Fibroblast of skin of right biceps (primary cell): ENCODE data around the gene RAD54L.
"Not testable (repeated sequence)": the region's sequence is repeated elsewhere in the genome, so short reads cannot be mapped to it uniquely, and the experiment has no call there.

Experiments
- DNase-seq: peaks from one replicate; pipeline ENCODE4 v3.0.0-alpha.2; 2013

RAD54L gene

GRCh38 chr1:46242918-46243317 is 4.6 kb upstream of the RAD54L start:
- DNase-seq, result no peak

DNA sequence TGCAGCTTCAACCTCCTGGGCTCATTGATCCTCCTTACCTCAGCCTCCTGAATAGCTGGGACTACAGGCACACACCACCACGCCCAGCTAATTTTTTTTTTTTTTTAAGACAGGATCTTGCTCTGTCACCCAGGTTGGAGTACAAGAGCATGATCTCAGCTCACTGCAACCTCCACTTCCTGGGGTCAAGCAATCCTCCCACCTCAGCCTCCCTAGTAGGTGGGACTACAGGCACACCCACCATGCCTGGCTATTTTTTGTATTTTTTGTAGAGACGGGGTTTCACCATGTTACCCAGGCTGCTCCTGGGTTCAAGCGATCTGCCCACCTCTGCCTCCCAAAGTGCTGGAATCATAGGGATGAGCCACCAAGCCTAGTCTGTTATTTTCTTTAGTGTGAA is 3.7 kb upstream of the RAD54L start:
- DNase-seq, result not testable (repeated sequence)

DNA sequence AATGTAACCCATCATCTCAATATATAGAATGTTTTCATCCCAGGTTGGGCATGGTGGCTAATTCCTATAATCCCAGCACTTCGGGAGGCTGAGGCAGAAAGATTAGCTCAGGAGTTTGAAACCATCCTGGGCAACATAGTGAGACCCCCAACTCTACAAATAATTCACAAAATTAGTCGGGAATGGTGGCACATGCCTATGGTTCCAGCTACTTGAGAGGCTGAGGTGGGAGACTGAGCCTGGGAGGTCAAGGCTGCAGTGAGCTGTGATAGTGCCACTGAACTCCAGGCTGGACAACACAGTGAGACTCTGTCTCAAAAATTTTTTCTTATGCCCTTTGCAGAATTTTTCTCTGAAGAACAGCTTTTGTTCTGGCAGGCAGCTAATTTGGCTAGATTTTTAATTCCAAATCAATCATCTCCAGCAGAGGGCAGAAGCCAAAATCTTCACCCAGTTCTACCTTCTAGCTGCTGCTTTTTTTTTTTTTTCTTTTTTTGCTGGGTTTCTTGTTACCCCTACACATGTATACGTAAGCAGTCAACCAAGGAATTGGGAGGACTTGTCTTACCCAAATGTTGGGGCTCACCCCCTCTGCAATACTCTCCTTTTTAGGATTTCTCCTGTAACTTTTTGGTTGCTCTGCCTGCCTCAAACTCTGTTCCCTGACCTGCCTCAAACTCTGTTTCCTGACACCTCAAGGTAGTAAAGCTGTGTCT is 2.7 kb upstream of the RAD54L start:
- DNase-seq, result peak; percentile 12

- not testable (repeated sequence) for DNase-seq
These were observed 1.4 kb upstream of the RAD54L start for GRCh38 chr1:46246136-46246535.

DNA sequence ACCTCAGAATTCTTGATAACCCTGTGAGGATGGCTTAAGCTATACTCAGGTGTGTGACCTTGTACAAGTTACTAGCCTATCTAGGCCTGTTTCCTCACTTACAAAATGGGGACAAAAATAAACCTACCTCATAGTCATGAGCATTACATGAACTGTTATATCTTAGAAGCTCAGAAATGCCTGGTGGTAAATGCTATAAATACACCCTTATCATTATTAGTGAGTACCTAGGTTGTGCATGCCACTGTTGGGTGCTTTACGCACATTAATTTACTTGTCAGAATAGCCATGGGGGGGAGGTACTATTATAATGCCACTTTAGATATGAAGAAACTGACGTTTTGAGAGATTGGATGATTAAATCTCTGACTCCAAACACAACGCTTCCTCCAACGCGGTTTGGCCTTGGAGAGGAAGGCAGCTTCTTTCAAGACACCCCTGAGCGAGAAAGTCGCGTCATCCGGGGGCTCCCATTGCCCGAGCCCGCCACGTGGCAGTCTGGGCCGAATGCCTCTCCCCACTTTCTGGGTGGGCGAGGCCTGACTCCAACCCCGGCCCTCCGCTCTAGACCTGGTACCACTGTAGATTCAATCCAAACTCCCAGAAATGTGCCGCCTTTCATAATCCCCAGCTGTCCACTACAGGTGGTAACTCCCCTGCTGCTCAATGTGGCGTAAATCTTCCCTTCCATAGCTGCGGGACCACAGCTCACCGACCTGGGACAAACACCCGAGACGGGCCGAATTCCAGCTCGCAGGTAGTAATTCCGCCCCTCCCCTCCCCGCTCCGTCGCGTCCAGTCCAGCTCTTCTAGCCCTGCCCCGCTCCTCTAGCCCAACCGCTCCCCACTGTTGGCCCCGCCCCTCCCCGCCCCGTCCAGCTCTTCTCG is 771 bp upstream of the RAD54L start:
- peak; percentile 67 for DNase-seq

DNA sequence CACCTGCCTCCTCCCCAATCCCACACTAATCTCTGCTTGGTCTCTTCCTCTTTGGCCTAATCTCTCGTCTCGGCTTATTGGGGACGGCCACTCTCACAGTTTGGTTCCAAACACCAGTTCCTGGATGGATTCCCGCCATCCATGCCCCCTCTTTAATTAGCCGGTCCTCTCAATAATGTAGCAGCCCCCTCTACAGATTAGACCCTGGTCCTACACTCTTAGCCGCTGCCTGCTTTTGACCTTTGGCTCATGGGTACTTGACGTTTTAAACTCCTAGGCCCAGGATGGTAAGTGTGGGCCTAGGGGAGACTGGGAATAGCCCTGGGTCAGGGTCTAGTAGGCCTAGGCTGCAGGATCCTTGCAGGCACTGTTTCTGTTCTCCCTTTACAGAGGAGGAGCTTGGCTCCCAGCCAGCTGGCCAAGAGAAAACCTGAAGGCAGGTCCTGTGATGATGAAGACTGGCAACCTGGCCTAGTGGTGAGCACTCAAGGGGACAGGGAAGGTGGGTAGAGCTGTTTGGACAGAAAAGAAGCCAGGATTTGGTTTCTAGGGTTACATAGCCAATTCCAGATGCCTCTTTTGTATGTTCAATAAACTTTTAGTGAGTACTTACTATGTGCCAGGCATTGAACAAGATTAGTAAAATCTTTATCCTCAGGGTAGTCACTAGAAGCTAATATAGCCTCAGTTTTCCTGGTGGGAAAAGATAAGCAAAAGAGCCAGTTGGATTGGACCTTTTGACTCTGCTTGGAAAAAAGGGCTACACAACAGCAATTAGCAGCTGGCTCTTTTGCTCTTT is 758 bp downstream of the RAD54L start:
- DNase-seq, result peak; percentile 43

DNA sequence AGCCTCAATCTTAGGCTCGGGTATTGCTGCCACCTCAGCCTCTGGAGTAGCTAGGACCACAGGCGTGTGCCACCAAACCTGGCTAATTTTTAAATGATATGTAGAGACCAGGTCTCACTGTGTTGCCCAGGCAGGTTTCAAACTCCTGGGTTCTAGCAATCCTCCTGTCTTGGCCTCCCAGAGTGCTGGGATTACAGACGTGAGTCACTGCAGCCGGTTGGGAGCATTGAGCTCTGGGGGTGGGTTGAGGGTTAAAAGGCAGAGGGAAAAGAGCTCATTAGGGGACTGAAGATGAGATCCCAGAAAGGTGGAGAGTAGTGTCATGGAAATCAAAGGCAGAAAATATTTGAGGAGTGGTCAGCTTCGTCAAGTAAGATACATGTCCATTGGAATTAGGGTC is 7.1 kb downstream of the RAD54L start:
- DNase-seq, result no peak

GRCh38 chr1:46256523-46256922 is 9.0 kb downstream of the RAD54L start:
- no peak for DNase-seq

DNA sequence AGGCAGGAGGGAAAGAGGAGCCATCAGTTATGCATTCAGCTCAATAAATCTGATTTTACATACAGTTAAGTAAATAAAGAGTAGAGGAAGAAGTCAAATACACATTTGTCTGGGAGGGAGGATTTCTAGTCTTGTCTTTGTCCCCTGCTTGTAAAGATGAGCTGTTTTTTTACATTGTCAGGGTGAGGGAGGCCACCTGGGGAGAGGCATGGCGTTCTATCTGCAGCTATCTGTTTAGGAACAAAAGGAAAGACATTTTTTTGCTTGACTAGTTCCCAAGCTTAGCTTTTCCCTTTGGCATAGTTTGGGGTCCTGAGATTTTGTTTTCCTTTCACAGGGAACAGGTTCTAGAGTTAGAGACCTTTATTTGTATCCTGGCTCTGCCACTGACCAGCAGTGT is 14.9 kb downstream of the RAD54L start:
- DNase-seq, result no peak

DNA sequence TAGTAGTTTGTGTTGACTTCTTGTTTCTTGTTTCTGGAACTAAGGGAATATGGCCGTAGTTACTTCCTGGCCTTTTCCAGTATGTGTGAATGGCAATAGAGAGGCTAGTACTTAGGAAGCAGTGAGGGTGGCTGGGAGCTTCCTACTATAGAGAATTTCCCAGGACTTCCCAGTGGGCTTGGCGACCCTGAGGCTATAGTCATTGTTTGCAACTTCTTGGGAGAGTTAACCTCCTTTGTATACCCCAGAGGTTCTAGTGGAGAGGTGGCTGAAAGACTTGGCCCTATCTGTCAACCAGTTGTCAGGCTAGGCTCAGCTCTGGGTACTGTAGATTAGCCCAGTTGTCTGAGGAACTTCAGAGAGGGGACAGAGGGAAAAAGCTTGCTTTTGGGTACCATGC is 15.6 kb downstream of the RAD54L start:
- no peak for DNase-seq

DNA sequence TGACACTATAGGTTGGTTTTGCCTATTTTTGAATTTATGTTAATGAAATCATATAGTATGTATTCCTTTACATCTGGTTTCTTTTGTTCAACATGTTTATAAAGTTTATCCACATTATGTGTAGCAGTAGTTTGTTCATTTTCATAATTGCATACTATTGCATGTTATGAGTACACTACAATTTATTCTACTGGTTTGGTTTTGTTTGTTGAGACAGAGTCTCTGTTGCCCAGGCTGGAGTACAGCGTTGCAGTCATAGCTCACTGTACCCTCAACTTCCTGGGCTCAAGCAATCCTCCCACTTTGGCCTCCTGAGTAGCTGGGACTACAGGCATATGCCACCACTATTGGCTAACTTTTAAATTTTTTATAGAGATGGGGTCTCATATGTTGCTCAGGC is 21.0 kb downstream of the RAD54L start:
- no peak for DNase-seq

GRCh38 chr1:46274225-46275029 is 26.9 kb downstream of the RAD54L start:
- DNase-seq, result no peak

GRCh38 chr1:46275030-46275337 is 27.4 kb downstream of the RAD54L start:
- no peak for DNase-seq

GRCh38 chr1:46277658-46278373 is 30.3 kb downstream of the RAD54L start:
- no peak for DNase-seq

GRCh38 chr1:46278807-46279206 is 31.2 kb downstream of the RAD54L start:
- DNase-seq, result peak; percentile 33

DNA sequence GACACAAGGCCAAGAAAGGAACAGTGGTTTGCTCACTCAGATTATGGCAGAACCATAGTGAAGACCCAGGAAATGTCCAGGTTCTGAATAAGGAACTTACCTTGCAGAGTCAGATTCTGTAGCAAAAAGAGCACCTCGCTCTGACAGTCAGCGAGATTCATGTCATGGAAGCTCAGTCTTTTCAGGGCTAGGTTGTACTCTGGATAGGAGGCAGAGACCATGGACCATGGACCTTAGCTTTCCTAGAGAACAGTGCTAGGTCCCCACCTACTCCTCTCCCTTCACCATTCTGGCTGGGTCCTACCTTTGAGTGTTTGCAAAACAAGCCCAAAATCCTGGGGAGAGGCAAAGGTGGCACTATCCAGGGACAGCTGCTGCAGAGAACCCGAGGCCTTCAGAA is 32.5 kb downstream of the RAD54L start:
- no peak for DNase-seq

DNA sequence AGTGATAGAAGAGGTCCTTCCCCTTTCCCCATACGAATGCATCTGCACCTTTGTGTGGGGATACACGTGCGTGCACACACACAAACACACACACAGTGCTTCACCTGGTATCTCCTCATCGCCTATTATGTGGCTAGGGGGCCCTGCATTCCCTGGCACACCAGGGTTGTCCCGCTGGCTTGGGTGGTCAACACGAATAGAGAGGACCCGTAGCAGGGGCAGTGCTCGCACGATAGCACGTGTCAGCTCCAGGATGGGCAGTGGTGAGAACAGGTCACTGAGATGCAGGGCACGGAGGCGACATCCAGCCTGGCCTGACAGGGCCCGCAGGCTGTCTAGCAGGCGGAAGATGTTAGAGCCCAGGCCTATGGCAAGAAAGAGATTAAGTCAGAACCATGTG is 33.5 kb downstream of the RAD54L start:
- DNase-seq, result no peak

- DNase-seq, result no peak
These were observed 36.5 kb downstream of the RAD54L start for GRCh38 chr1:46284058-46284457.

DNA sequence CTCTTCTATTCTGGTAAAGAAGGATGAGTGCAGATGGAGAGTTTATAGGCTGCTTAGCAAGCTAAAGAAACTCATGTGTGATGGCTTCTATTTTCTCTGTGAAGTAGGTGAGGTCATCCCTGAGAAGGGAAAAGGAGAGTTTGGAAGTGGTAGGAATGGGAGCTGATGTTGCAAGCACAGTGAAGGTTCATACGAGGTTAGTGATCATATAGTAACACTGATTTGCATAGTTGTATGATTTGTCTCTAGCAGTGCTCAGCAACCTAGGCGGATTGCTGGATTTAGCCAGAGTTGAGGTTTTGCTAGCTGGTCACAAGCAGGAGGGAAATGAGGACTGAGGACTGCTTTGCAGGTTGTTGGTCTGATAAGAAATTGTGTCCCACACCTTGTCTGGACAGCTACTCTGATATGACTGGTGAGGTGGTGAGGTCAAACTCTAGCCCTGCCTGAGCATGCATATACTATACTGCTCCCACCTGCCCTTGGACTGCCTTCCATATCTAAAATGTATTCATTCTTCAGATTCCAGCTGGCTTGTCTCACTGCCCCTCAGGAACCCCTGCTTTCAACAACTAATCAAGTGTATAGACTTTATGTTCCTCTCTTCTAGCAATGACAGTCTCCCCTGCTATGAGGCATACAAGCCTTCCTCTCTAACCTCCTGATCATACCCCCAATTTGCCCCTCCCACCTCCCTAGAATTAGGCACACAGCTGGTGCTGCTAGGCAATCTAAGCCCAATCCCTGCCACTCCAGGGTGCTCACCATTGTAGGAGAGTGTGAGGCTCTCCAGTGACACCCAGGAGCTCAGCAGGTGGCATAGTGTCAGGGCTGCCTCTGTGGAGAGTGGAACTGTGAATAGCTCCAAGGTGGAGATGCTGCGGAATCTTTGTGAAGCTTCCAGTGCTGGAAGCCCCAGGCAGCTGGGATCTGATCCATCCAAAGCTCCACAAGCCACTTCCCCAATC is 37.3 kb downstream of the RAD54L start:
- DNase-seq, result peak; percentile 30

DNA sequence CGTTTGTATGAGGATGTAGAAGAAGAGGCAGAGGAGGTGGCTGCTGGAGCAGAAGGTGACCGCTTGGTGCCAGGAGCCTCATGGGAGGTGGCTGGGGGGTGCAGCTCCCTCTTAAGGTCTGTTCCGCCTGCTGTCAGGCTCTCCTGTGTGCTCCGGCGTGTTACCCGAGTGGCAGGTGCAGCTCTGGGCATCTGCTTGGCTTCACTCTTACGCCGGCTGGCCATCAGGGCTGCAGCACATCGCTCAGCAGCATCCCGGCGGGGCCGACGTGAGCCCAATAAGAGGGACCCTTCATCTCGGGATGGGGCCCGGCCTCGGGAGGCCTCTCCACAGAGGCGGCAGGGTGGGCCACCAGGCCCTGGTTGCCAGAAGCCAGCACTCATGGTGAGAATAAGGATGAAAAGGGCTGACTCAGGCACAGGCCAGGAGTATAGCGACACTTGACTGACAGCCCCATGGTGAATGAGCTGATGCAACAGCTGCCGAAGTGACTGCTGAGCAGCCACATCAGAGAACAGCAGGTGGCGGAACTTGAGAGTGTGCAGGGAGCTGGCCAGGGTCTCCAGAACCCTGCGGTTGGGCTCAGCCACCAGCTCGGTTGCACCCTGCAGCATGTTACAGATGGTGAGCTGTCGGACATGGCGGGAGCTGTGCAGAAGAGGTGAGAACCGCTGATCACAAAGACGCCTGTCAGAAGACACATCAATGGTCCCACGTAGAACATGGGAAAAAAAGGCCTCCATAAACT is 38.3 kb downstream of the RAD54L start:
- no peak for DNase-seq
